T-helper 17 cell (primary cell): Measurements from ENCODE around the gene LEF1. TPM values are rescaled to one million over a fixed set of nuclear protein-coding genes. Genes with fewer than 3 reads are reported as not detected.
A peak's percentile ranks its signal among the peaks of the same experiment; 100 is the strongest.

Source experiments
- ATAC-seq: fragments of 150-1000 bp; cut with Tn5 transposase; 2 replicates; pipeline ENCODE4 v1.10.0; 2021; ENCODE audit warnings: mild to moderate bottlenecking, moderate library complexity
- DNase-seq, 3 donors: peaks; one replicate each; pipeline versions ENCODE4 v3.0.0 to v3.0.0-alpha.2; 2020 to 2021
- H3K9me3 ChIP-seq: one replicate; pipeline ENCODE4 v1.7.0; 2013; ENCODE audit warnings: low read length, mild to moderate bottlenecking; ENCODE audit not compliant: control insufficient read depth, poor library complexity, severe bottlenecking
- H3K27ac Mint-ChIP-seq: one replicate; pipeline ENCODE4 v1.8.0; 2022; ENCODE audit warnings: mild to moderate bottlenecking, moderate library complexity, mixed read lengths
- H3K27me3 Mint-ChIP-seq: one replicate; pipeline ENCODE4 v1.8.0; 2022; ENCODE audit warnings: mixed read lengths
- H3K36me3 Mint-ChIP-seq: one replicate; pipeline ENCODE4 v1.8.0; 2022; ENCODE audit warnings: low read depth, mixed read lengths
- H3K4me1 Mint-ChIP-seq: one replicate; pipeline ENCODE4 v1.8.0; 2022; ENCODE audit warnings: mild to moderate bottlenecking, mixed read lengths
- H3K4me3 Mint-ChIP-seq: one replicate; pipeline ENCODE4 v1.8.0; 2022; ENCODE audit warnings: mild to moderate bottlenecking, moderate library complexity, mixed read lengths
- total RNA-seq, 4 donors: library from RNA in 2 of 4; stranded (reverse) in 2 of 4; gene quantifications; one replicate each; pipeline ENCODE4 v1.2.3 and lab custom pipeline; 2022 to 2026

LEF1 gene
- total RNA-seq, 2 donors from 2014 or later = 236 to 319 TPM

- H3K27ac Mint-ChIP-seq = peak overlapping the region; percentile 97
- DNase-seq (no peak), ATAC-seq (no peak)
- no peaks in the 10 kb centered on the region for H3K9me3 ChIP-seq
- peak overlapping the region; percentile 76 for H3K4me3 Mint-ChIP-seq
- H3K36me3 Mint-ChIP-seq = peaks cover 2% of the 10 kb centered on the region
- H3K27me3 Mint-ChIP-seq = no peaks in the 10 kb centered on the region
- H3K4me1 Mint-ChIP-seq = peaks cover 81% of the 10 kb centered on the region
Observed at GRCh38 chr4:108109997-108110416, 58.7 kb downstream of the LEF1 start.

DNA sequence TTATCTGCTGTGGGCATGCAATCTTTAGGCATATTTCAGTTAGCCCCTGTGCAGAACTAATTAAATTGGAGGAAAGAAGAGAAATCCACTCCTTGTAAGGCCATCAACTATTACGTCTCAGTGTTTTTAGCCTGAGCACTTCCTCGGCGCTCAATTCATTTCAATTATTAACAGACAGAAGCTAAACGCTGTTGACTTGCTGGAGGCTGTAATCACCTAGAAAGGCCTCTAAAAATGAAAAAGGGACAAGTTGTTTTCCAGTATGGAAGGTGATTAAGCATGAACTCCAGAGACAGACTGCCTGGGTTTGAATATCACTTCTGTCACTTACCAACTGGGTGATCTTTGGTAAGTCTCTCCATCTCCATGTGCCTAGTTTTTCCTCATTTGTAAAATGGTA lies 59.6 kb downstream of the LEF1 start:
- peak overlapping the region; percentile 85 for H3K4me3 Mint-ChIP-seq
- no peaks in the 10 kb centered on the region for H3K9me3 ChIP-seq
- H3K27ac Mint-ChIP-seq = peak overlapping the region; percentile 97
- H3K27me3 Mint-ChIP-seq = no peaks in the 10 kb centered on the region
- DNase-seq (no peak), ATAC-seq (no peak)
- H3K4me1 Mint-ChIP-seq = peaks cover 75% of the 10 kb centered on the region
- H3K36me3 Mint-ChIP-seq = peaks cover 2% of the 10 kb centered on the region

GRCh38 chr4:108107729-108108382 lies 60.9 kb downstream of the LEF1 start:
- Mint-ChIP-seq H3K36me3 (peaks cover 2% of the 10 kb centered on the region), H3K4me3 (peak overlapping the region; percentile 85), H3K27ac (peak overlapping the region; percentile 97), H3K27me3 (no peaks in the 10 kb centered on the region), H3K4me1 (peaks cover 71% of the 10 kb centered on the region)
- ATAC-seq (peak; percentile 82), DNase-seq (no peak)
- no peaks in the 10 kb centered on the region for H3K9me3 ChIP-seq

DNA sequence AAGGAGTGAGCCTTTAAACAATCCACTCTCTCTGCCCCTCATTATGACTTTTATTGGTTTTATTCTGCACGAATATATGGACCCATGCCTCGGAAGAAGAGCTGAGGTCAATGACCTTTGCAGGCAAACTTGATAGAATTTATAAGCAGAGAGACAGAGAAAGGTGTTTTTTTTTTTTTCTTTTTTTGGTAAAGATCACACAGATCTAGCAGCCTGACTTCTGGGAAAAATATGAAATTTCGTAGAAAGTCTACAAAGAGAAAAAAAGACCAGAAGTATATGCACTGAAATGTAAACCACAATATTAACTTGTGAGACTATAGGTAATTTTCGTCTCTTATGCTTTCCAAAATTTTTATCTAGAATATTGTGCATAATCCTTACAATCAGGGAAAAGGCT lies 61.6 kb downstream of the LEF1 start:
- no peaks in the 10 kb centered on the region for H3K9me3 ChIP-seq
- H3K4me1 Mint-ChIP-seq = peaks cover 64% of the 10 kb centered on the region
- peak overlapping the region; percentile 34 for H3K4me3 Mint-ChIP-seq
- no peak for ATAC-seq
- peak overlapping the region; percentile 97 for H3K27ac Mint-ChIP-seq
- no peak for DNase-seq
- peaks cover 2% of the 10 kb centered on the region for H3K36me3 Mint-ChIP-seq
- no peaks in the 10 kb centered on the region for H3K27me3 Mint-ChIP-seq

- DNase-seq (no peak), ATAC-seq (no peak)
- Mint-ChIP-seq H3K4me1 (peaks cover 62% of the 10 kb centered on the region), H3K27me3 (no peaks in the 10 kb centered on the region), H3K4me3 (peak overlapping the region; percentile 34), H3K27ac (peak overlapping the region; percentile 97), H3K36me3 (peaks cover 2% of the 10 kb centered on the region)
- no peaks in the 10 kb centered on the region for H3K9me3 ChIP-seq
Observed at GRCh38 chr4:108106186-108106585, 62.5 kb downstream of the LEF1 start.

GRCh38 chr4:108103099-108103862 lies 65.5 kb downstream of the LEF1 start:
- DNase-seq = no peak
- Mint-ChIP-seq H3K4me3 (no peak overlapping the region), H3K36me3 (peaks cover 2% of the 10 kb centered on the region), H3K4me1 (peaks cover 52% of the 10 kb centered on the region), H3K27me3 (no peaks in the 10 kb centered on the region), H3K27ac (peak overlapping the region; percentile 62)
- H3K9me3 ChIP-seq = no peaks in the 10 kb centered on the region
- no peak for ATAC-seq

- H3K27ac Mint-ChIP-seq = peak overlapping the region; percentile 79
- no peak overlapping the region for H3K4me3 Mint-ChIP-seq
- H3K36me3 Mint-ChIP-seq = peaks cover 3% of the 10 kb centered on the region
- ATAC-seq = no peak
- DNase-seq = no peak
- H3K4me1 Mint-ChIP-seq = peaks cover 53% of the 10 kb centered on the region
- no peaks in the 10 kb centered on the region for H3K9me3 ChIP-seq
- no peaks in the 10 kb centered on the region for H3K27me3 Mint-ChIP-seq
Observed at GRCh38 chr4:108100827-108101226, 67.9 kb downstream of the LEF1 start.

DNA sequence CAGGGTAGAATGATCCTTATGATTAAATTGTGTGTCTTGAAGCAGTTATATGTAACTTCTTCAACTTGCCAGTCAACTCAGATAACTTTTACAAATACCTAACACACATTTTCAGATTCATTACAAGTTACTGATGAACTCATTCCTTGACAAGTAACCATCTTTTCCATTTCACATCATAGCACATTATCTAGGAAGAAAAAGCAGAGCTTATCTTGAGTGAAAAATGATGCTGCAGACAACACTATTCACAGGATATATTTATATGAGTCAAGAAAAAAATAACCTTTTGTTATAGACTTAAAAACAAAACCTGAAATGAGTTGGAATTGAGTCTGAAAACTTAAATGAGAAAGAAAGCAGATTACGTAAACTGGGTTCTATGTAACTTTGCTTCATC lies 68.9 kb downstream of the LEF1 start:
- ATAC-seq (no peak), DNase-seq (no peak)
- H3K9me3 ChIP-seq = no peaks in the 10 kb centered on the region
- Mint-ChIP-seq H3K4me3 (no peak overlapping the region), H3K27ac (peak overlapping the region; percentile 79), H3K27me3 (no peaks in the 10 kb centered on the region), H3K4me1 (peaks cover 57% of the 10 kb centered on the region), H3K36me3 (peaks cover 5% of the 10 kb centered on the region)

DNA sequence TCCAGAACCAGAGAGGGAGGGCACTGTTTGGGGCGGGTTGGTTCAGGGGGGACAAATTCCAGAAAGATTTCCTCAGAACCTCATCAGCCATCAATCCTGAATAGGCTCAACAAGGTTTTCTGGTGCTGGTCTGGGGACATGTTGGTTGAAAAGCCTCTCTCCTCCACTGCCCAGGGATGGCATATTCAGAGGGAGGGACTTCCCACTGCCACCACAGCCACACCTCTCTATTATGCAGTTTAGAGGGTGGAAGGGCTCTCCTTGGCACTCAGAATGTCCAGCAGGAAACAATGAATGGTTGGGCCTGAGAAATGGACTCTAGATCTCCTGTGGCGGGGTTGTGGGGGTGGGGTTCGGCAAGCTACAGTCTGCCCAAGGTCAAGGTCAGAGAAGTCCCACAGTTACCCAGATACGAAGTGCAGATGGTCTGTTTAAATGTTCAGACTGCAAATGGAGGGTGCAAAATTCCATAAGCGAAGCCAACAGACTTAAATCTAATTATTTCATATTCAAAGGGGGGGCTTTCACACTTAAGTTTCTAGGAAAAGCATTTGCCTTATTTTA lies 70.7 kb downstream of the LEF1 start:
- H3K27me3 Mint-ChIP-seq = no peaks in the 10 kb centered on the region
- DNase-seq = no peak
- H3K27ac Mint-ChIP-seq = no peak overlapping the region
- ATAC-seq = peak; percentile 42
- H3K4me1 Mint-ChIP-seq = peaks cover 62% of the 10 kb centered on the region
- H3K4me3 Mint-ChIP-seq = no peak overlapping the region
- no peaks in the 10 kb centered on the region for H3K9me3 ChIP-seq
- H3K36me3 Mint-ChIP-seq = peaks cover 5% of the 10 kb centered on the region

DNA sequence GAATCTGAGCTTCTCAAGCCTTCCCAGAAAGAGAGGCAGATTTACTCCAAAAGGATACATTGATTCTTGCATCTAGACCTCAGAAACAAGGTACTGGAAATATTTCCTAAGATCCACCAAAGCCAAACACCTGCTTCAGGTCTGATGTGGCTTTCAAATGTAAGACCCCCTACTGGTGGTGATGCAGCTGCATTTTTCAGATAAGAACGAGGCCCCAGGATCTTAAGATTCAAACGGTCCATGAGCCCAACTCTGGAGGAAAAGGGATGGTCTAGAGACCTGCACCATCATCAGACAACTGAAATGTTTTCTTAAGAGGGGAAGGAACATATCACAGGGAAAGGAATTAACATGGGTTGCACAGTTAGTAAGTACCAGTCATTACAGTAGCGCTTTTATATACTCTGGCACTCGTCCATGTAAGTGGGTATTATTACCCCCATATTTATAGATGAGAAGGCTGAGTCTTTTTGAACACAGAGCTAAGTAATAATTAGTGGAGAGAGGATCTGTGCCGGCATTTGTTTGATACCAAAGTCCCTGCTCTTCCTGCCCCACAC lies 73.7 kb downstream of the LEF1 start:
- Mint-ChIP-seq H3K27me3 (no peaks in the 10 kb centered on the region), H3K27ac (peak overlapping the region; percentile 1), H3K36me3 (peaks cover 5% of the 10 kb centered on the region), H3K4me3 (peak overlapping the region; percentile 45), H3K4me1 (peaks cover 56% of the 10 kb centered on the region)
- no peak for DNase-seq
- H3K9me3 ChIP-seq = no peaks in the 10 kb centered on the region
- no peak for ATAC-seq

GRCh38 chr4:108094131-108094530 lies 74.6 kb downstream of the LEF1 start:
- Mint-ChIP-seq H3K4me1 (peaks cover 55% of the 10 kb centered on the region), H3K27ac (peak overlapping the region; percentile 1), H3K36me3 (peaks cover 5% of the 10 kb centered on the region), H3K4me3 (no peak overlapping the region), H3K27me3 (no peaks in the 10 kb centered on the region)
- DNase-seq = no peak
- no peaks in the 10 kb centered on the region for H3K9me3 ChIP-seq
- ATAC-seq = no peak

DNA sequence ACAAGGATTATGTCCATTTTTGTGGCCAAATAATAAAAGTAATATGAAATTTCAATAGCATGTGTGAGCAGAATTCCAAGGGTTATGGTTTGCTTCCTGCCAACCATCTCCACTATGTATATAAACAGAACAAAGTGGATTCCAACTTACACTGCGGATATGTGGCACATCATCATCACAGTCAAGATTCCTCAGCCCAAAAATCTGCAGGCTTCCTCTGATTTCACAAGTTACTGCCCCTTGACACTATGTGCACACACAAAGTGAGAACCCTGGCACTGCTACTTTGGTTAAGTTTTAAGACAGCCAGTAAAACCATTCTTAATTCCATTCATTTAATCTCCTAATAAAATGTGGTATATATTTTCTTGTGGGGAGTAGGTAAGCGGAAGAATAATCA lies 76.4 kb downstream of the LEF1 start:
- Mint-ChIP-seq H3K4me3 (peak overlapping the region; percentile 33), H3K27ac (peak overlapping the region; percentile 67), H3K36me3 (peaks cover 5% of the 10 kb centered on the region), H3K4me1 (peaks cover 52% of the 10 kb centered on the region), H3K27me3 (no peaks in the 10 kb centered on the region)
- no peaks in the 10 kb centered on the region for H3K9me3 ChIP-seq
- DNase-seq (no peak), ATAC-seq (no peak)

DNA sequence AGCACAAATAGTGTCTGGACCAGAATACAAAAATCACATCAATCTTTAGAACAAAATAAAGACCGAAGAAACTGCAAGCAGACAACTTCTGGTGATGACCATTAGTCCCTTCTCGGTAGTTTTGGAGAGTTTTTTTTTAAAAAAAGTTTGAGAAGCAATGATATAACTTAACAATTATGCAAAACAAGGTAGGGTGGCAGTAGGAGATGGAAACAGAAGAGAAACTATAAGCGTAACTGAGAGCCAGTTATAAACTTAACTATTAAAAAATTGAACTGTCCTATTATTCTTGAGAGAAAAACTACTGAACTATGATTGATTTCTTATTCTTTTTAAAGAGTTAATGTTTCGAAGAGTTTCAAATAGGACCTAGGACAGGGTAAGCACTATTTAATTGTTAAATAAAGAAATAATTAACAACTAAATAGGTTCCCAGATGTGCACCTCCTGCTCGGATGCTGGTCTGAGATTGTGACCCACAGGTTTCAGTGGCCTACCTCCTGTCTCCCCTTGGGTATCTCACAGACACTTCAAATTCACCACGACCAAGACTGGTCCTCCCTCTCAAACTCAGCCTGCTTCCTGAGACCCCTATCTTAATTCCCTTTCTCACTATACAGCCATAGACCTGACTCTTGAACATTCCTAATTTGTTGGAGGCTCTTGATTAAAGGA lies 81.3 kb downstream of the LEF1 start:
- Mint-ChIP-seq H3K4me3 (no peak overlapping the region), H3K4me1 (peaks cover 21% of the 10 kb centered on the region), H3K27me3 (no peaks in the 10 kb centered on the region), H3K27ac (no peak overlapping the region), H3K36me3 (peaks cover under 1% of the 10 kb centered on the region)
- ATAC-seq = no peak
- H3K9me3 ChIP-seq = no peaks in the 10 kb centered on the region
- DNase-seq = no peak
